ENCODE measurements around the gene PLXDC2.

PLXDC2 gene

GRCh38 chr10:19911886-19912285, 95.7 kb downstream of the PLXDC2 start:
- no peak for DNase-seq (ENCODE audit: low read depth in 2 of 2)

GRCh38 chr10:19913987-19914386, 97.8 kb downstream of the PLXDC2 start:
- no peak for DNase-seq (ENCODE audit: low read depth in 2 of 2)

GRCh38 chr10:19915125-19915524, 98.9 kb downstream of the PLXDC2 start:
- DNase-seq (ENCODE audit: low read depth in 2 of 2): no peak

- no peak for DNase-seq (ENCODE audit: low read depth in 2 of 2)
These were observed 99.6 kb downstream of the PLXDC2 start for GRCh38 chr10:19915816-19916215.

- no peak for DNase-seq (ENCODE audit: low read depth in 2 of 2)
These were observed 101.7 kb downstream of the PLXDC2 start for GRCh38 chr10:19917751-19918478.

GRCh38 chr10:19918794-19919193, 102.6 kb downstream of the PLXDC2 start:
- no peak for DNase-seq (ENCODE audit: low read depth in 2 of 2)

- DNase-seq (ENCODE audit: low read depth in 2 of 2): no peak
These were observed 103.4 kb downstream of the PLXDC2 start for GRCh38 chr10:19919671-19920070.

GRCh38 chr10:19920075-19920726, 104.0 kb downstream of the PLXDC2 start:
- DNase-seq (ENCODE audit: low read depth in 2 of 2): no peak

- DNase-seq (ENCODE audit: low read depth in 2 of 2): no peak
These were observed 105.3 kb downstream of the PLXDC2 start for GRCh38 chr10:19921300-19922140.

GRCh38 chr10:19922236-19922963, 106.2 kb downstream of the PLXDC2 start:
- DNase-seq (ENCODE audit: low read depth in 2 of 2): no peak

GRCh38 chr10:19925064-19925463, 108.8 kb downstream of the PLXDC2 start:
- DNase-seq (ENCODE audit: low read depth in 2 of 2): no peak

- no peak for DNase-seq (ENCODE audit: low read depth in 2 of 2)
These were observed 112.7 kb downstream of the PLXDC2 start for GRCh38 chr10:19928936-19929335.

GRCh38 chr10:19929506-19930140, 113.4 kb downstream of the PLXDC2 start:
- DNase-seq (ENCODE audit: low read depth in 2 of 2): no peak

- no peak for DNase-seq (ENCODE audit: low read depth in 2 of 2)
These were observed 115.0 kb downstream of the PLXDC2 start for GRCh38 chr10:19930936-19931893.

GRCh38 chr10:19931894-19932590, 115.8 kb downstream of the PLXDC2 start:
- DNase-seq (ENCODE audit: low read depth in 2 of 2): no peak

- no peak for DNase-seq (ENCODE audit: low read depth in 2 of 2)
These were observed 116.7 kb downstream of the PLXDC2 start for GRCh38 chr10:19932806-19933371.

- DNase-seq (ENCODE audit: low read depth in 2 of 2): no peak
These were observed 117.5 kb downstream of the PLXDC2 start for GRCh38 chr10:19933772-19934171.

GRCh38 chr10:19935176-19935575, 118.9 kb downstream of the PLXDC2 start:
- DNase-seq (ENCODE audit: low read depth in 2 of 2): no peak

GRCh38 chr10:19936289-19936688, 120.1 kb downstream of the PLXDC2 start:
- no peak for DNase-seq (ENCODE audit: low read depth in 2 of 2)

All from stimulated activated CD8-positive, alpha-beta memory T cell treated with anti-CD3 and anti-CD28 coated beads, Interleukin-7, amount 100 ng/mL, for 1 hour (primary cell).